GM21786 (cell line): ENCODE measurements around the gene LIPG.
"Not testable (repeated sequence)": the region's sequence is repeated elsewhere in the genome, so short reads cannot be mapped to it uniquely, and the experiment has no call there.

ENCODE experiments used
- ATAC-seq: cut with Tn5 transposase; IDR thresholded peaks from one replicate; pipeline ENCODE4 v1.9.1; 2021; ENCODE audit not compliant: unreplicated experiment

The LIPG gene

GRCh38 chr18:49572611-49573345, 10.9 kb downstream of the LIPG start:
- ATAC-seq, result no peak

- no peak for ATAC-seq
These were observed 12.0 kb downstream of the LIPG start for GRCh38 chr18:49573835-49574234.

GRCh38 chr18:49579041-49579440, 17.2 kb downstream of the LIPG start:
- ATAC-seq, result not testable (repeated sequence)

GRCh38 chr18:49579583-49579982, 17.7 kb downstream of the LIPG start:
- not testable (repeated sequence) for ATAC-seq

GRCh38 chr18:49580279-49580678, 18.4 kb downstream of the LIPG start:
- ATAC-seq, result no peak

GRCh38 chr18:49581371-49581770, 19.5 kb downstream of the LIPG start:
- ATAC-seq, result no peak

GRCh38 chr18:49582579-49582978, 20.7 kb downstream of the LIPG start:
- ATAC-seq, result no peak

GRCh38 chr18:49584394-49584793, 22.5 kb downstream of the LIPG start:
- no peak for ATAC-seq

- ATAC-seq, result not testable (repeated sequence)
These were observed 23.1 kb downstream of the LIPG start for GRCh38 chr18:49584951-49585350.

GRCh38 chr18:49585781-49586663, 24.2 kb downstream of the LIPG start:
- ATAC-seq, result no peak

- ATAC-seq, result no peak
These were observed 26.3 kb downstream of the LIPG start for GRCh38 chr18:49588171-49588570.

GRCh38 chr18:49588971-49589370, 27.1 kb downstream of the LIPG start:
- no peak for ATAC-seq

- no peak for ATAC-seq
These were observed 28.8 kb downstream of the LIPG start for GRCh38 chr18:49590608-49591007.

- ATAC-seq, result no peak
These were observed 29.4 kb downstream of the LIPG start for GRCh38 chr18:49591271-49591670.

- ATAC-seq, result no peak
These were observed 29.9 kb downstream of the LIPG start for GRCh38 chr18:49591775-49592174.

- no peak for ATAC-seq
These were observed 34.8 kb downstream of the LIPG start for GRCh38 chr18:49596687-49597086.

GRCh38 chr18:49597157-49597931, 35.5 kb downstream of the LIPG start:
- ATAC-seq, result no peak

- no peak for ATAC-seq
These were observed 39.4 kb downstream of the LIPG start for GRCh38 chr18:49601211-49601610.

GRCh38 chr18:49608366-49609255, 46.8 kb downstream of the LIPG start:
- ATAC-seq, result no peak

- ATAC-seq, result no peak
These were observed 47.6 kb downstream of the LIPG start for GRCh38 chr18:49609256-49610021.
